GM06990 (cell line): ENCODE results near the gene SLC16A14.

Experiments
- DNase-seq: peaks from one replicate; pipeline ENCODE4 v3.0.0-alpha.2; 2011; ENCODE audit not compliant: insufficient read length; ENCODE audit errors: extremely low read depth
- H3K27me3 ChIP-seq: replicated peaks from 2 replicates; pipeline ENCODE4 v1.6.0; 2011; ENCODE audit warnings: low read length; ENCODE audit not compliant: control insufficient read depth, insufficient read depth
- H3K36me3 ChIP-seq: 2 replicates; pipeline ENCODE4 v1.5.1; 2011; ENCODE audit warnings: low read length; ENCODE audit not compliant: control insufficient read depth, insufficient read depth
- H3K4me3 ChIP-seq: replicated peaks from 2 replicates; pipeline ENCODE4 v1.5.1; 2011; ENCODE audit warnings: low read depth, mild to moderate bottlenecking, control low read depth, low read length
- TF ChIP-seq, protein P1 (sequence below): IDR thresholded peaks from 2 replicates; pipeline ENCODE4 v1.5.1; 2011; ENCODE audit warnings: low read length, control low read depth, mild to moderate bottlenecking, inconsistent platforms; ENCODE audit not compliant: insufficient read depth, poor library complexity, severe bottlenecking

The SLC16A14 gene

DNA sequence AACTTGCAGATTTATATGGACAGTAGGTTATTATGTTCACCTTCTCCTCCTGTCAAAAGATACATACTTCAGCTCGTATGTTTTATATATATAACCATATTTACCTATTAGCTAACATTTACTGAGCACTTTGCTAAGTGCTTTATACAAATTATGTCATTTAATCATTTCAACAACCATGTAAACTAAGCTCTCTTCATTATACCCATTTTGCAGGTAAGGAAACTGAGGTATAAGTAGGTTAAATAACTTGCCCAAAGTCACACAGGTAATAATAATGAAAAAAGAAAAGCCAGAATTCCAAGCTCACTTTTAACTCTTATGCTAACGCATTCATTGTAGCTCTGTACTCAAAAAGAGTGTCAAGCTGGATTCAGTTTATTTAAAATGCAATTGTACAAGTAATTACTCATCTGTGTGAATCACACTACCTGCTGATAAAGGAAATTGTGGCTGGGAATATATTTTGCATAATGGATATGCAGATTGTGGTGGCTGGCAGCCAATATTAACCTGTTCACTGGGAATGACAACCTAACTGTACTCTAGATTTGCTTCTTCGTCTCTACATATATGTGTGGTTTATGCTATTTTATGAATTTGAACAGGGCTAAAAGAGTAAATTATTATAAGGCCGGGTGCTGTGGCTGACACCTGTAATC is 20.6 kb downstream of the SLC16A14 start:
- TF ChIP-seq, protein P1, sequence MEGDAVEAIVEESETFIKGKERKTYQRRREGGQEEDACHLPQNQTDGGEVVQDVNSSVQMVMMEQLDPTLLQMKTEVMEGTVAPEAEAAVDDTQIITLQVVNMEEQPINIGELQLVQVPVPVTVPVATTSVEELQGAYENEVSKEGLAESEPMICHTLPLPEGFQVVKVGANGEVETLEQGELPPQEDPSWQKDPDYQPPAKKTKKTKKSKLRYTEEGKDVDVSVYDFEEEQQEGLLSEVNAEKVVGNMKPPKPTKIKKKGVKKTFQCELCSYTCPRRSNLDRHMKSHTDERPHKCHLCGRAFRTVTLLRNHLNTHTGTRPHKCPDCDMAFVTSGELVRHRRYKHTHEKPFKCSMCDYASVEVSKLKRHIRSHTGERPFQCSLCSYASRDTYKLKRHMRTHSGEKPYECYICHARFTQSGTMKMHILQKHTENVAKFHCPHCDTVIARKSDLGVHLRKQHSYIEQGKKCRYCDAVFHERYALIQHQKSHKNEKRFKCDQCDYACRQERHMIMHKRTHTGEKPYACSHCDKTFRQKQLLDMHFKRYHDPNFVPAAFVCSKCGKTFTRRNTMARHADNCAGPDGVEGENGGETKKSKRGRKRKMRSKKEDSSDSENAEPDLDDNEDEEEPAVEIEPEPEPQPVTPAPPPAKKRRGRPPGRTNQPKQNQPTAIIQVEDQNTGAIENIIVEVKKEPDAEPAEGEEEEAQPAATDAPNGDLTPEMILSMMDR, result no peak
- Histone ChIP-seq H3K4me3 (no peak overlapping the region), H3K36me3 (no peaks in the 10 kb centered on the region), H3K27me3 (no peaks in the 10 kb centered on the region)
- DNase-seq, result no peak

DNA sequence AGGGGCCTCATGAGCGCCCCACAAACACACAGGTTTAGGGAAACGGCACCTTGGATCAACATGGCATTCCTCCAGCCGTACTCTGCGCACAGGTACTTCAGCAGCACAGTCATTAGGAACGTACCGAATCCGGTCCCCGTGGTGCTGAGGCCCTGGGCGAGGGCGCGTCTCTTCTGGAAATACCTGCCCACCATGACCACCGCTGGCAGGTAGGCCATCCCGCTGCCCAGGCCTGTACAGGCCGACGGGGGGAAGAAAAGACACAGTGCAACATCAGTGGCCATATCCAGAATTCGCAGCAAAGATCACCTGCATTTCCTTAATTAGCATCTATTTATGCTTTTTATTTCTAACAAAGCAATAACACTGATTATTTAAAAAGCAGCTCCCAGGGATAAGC is 22.2 kb downstream of the SLC16A14 start:
- H3K36me3 ChIP-seq, result no peaks in the 10 kb centered on the region
- TF ChIP-seq, protein P1, result no peak
- no peaks in the 10 kb centered on the region for H3K27me3 ChIP-seq
- H3K4me3 ChIP-seq, result no peak overlapping the region
- no peak for DNase-seq

DNA sequence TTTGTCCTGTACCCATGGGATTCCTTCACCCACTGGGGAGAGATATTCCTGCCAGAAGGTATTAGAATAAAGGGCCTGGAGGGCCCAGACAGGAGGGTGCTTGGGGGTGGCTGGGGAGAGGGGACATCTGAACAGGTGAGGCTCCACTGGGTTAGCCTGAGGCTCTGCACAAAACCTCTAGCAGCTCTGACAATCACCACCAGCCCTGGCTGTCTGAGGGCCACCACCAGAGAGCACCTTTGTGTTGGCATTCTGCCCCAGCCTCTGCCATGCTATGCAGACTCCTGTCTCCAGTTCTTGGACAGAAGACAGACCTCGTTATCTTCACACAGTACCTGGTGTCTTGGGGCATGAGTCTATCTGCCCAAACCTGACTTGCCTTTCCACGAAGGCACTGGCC is 25.3 kb downstream of the SLC16A14 start:
- TF ChIP-seq, protein P1, result no peak
- Histone ChIP-seq H3K27me3 (no peaks in the 10 kb centered on the region), H3K36me3 (no peaks in the 10 kb centered on the region), H3K4me3 (no peak overlapping the region)
- no peak for DNase-seq

DNA sequence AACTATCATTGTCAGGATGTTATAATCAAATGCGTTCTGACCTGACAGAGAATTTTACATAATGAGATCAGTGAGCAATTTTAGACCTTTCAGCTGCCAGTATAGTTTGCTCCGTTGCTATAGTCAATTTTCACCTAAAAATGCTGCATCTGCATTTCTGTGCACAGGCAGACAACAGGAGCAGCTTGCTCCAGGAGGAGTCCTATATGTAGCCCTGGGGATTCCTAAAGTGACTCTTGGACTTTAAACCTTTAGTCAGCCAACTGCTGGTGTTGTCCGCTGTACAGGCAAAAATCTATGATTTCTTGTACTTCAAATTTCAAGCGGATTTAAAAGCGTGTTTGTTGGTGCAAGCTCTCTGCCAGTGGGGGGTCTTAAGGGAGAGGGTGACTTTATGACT is 25.7 kb downstream of the SLC16A14 start:
- Histone ChIP-seq H3K4me3 (no peak overlapping the region), H3K27me3 (no peaks in the 10 kb centered on the region), H3K36me3 (no peaks in the 10 kb centered on the region)
- TF ChIP-seq, protein P1, result no peak
- no peak for DNase-seq

DNA sequence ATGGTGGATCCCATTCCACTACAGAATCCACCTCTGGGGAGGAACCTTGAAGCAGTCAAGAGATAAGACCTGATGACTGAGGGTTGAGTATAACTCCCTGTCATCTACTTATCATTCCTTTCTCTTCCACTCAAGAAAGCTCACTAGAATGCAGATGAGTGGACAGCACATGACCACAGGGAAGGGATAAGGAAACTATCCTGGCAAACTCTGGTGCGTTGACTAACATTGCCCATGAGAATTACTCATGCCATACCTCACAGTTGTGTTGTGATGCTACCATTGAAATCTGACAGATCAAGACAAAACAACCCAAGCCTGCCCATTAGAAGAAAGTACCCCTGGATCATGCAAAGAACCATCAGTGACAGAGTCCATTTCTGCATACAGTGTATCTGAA is 26.5 kb downstream of the SLC16A14 start:
- H3K27me3 ChIP-seq, result no peaks in the 10 kb centered on the region

More for the DNA sequence above, 26.5 kb downstream of the SLC16A14 start:
- no peak overlapping the region for H3K4me3 ChIP-seq
- TF ChIP-seq, protein P1, result no peak
- H3K36me3 ChIP-seq, result no peaks in the 10 kb centered on the region
- DNase-seq, result no peak
